ENCODE measurements around the gene PTPN11.

DNA sequence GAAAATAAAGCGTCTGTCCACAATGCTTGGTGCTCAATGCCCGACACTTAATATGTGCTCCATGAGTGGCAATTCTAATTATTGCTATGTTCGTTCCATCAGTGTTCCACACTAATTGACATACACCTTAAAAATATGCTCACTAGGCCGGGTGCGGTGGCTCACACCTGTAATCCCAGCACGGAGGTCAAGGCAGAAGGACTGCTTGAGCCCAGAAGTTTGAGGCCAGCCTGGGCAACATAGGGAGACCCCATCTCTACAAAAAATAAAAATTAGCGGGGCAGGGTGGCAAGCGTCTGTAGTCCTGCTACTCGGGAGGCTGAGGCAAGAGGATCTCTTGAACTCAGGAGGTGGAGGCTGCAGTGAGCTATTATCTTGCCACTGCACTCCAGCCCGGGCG lies 35.9 kb upstream of the PTPN11 start:
- TF ChIP-seq EP300 (IDR thresholded peaks at IDR 0.05; ENCODE audit: borderline replicate concordance in 1 of 2, control insufficient read depth in 1 of 2, low read depth in 2 of 2, low read length in 2 of 2): no peak
- no peak for TF ChIP-seq HDGF (IDR thresholded peaks at IDR 0.05)
- TF ChIP-seq, protein P1, sequence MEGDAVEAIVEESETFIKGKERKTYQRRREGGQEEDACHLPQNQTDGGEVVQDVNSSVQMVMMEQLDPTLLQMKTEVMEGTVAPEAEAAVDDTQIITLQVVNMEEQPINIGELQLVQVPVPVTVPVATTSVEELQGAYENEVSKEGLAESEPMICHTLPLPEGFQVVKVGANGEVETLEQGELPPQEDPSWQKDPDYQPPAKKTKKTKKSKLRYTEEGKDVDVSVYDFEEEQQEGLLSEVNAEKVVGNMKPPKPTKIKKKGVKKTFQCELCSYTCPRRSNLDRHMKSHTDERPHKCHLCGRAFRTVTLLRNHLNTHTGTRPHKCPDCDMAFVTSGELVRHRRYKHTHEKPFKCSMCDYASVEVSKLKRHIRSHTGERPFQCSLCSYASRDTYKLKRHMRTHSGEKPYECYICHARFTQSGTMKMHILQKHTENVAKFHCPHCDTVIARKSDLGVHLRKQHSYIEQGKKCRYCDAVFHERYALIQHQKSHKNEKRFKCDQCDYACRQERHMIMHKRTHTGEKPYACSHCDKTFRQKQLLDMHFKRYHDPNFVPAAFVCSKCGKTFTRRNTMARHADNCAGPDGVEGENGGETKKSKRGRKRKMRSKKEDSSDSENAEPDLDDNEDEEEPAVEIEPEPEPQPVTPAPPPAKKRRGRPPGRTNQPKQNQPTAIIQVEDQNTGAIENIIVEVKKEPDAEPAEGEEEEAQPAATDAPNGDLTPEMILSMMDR (IDR thresholded peaks at IDR 0.05 in 2 of 3, conservative IDR thresholded peaks at IDR 0.05 in 1 of 3; ENCODE audit: control insufficient read depth in 2 of 3, extremely low read depth in 1 of 3, insufficient read depth in 1 of 3, low read depth in 3 of 3, low read length in 3 of 3): no peak
- no peak for TF ChIP-seq MYC (IDR thresholded peaks at IDR 0.05; ENCODE audit: insufficient read depth, insufficient read length, insufficient replicate concordance, low read length, severe bottlenecking)
- TF ChIP-seq, protein P2, sequence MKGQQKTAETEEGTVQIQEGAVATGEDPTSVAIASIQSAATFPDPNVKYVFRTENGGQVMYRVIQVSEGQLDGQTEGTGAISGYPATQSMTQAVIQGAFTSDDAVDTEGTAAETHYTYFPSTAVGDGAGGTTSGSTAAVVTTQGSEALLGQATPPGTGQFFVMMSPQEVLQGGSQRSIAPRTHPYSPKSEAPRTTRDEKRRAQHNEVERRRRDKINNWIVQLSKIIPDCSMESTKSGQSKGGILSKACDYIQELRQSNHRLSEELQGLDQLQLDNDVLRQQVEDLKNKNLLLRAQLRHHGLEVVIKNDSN (IDR thresholded peaks at IDR 0.05; ENCODE audit: borderline replicate concordance, extremely low read length, insufficient read depth, low read depth, low read length): no peak
- no peak for TF ChIP-seq ZNF217 (IDR thresholded peaks at IDR 0.05)
- TF ChIP-seq IKZF1 (conservative IDR thresholded peaks at IDR 0.05): no peak
- no peak for TF ChIP-seq NRF1 (conservative IDR thresholded peaks at IDR 0.05; ENCODE audit: low read depth, low read length)
- TF ChIP-seq ZNF24 (IDR thresholded peaks at IDR 0.05): no peak
- no peak for TF ChIP-seq ZNF384 (IDR thresholded peaks at IDR 0.05; ENCODE audit: borderline replicate concordance, low read depth, low read length)
- no peak for TF ChIP-seq POLR2A (IDR thresholded peaks at IDR 0.05; ENCODE audit: low read depth, low read length)

All from GM12878 (cell line).